ENCODE measurements around the gene ARHGEF1.

ARHGEF1 gene

DNA sequence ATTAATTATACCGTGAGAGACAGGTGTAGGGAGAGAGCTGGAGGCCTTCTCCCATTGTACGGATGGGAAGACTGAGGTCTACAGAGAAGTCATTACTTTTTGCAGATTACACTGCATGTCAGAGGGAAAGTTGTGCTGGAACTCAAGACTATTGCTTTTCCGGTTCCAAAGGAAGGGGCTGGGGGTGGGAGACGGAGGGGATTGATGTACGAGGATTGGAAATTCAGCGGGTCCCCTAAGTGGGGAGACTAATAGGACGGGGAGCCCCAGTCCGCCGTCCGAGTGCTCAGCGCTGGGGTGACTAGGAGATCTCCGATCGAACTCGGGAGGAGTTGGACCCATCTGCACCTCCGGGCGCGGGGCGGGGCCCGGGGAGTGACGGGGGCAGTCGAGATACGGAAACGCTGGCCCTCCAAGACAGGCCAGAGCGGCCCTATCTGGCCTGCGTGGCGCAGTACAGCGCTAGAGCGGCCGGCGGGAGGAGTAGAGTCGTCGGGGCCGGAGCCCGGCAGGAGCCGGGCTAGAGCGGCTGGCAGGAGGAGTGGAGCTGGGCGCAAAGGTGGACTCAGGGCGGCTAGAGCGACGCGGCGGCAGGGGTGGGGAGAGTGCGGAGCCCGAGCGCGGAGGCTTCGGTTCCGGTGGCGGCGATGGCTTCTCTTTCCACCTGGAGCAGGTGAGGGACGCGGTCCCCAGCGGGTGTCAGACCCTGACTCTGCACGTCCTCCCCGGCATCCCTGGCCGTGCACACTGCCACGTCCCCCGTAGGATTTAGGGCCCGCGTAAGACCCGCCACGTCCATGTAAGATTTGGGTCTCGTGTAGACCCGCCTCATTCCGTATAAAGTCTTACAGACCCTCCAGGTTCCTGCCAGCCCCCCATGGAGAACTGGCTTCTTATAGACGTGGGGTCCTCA, 1.1 kb downstream of the ARHGEF1 start:
- DNase-seq, result peak; percentile 84

DNA sequence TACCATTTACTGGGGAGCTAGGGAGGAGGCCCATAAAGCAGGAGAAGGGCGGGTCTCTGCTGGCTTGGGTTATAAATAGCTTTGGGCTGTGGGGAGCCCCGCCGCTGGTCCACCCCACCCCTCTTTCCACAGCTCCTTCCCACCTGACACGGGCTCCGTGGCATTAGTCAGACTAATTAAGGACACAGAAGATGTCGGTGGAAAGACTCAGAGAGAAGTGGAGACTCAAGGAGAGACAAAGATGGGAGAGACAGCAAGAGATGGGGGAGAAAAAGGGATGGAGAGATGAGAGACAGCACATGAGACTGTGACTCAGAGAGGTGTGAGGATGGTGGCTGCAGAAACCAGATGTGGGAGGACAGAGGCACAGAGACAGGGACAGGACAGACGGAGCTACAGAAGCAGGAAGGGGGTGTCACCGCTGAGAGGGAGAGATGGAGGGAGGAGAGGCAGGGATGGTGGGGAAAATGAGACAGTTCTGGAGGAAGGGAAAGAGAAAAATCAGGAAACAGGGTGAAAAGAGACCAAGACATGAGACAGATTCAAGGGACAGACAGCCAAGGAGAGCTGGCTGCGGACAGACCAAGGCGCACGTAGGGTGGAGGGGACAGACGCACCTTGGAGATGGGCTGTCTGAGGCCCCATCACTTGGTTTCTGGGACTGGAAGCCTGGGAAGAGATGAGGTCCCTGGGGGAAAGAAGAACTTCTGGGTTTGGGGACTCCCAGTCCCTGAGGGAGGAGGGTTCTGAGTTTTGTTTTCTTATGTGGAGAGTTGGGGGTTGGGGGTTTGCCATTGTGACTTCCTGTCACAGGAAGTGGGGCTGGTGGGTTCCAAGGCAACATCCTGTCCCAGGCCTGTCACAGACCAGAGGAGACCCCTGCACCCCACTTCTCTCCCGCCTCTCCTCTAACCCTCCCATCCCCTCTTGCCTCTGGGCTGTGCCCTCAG, 4.1 kb downstream of the ARHGEF1 start:
- no peak for DNase-seq

DNA sequence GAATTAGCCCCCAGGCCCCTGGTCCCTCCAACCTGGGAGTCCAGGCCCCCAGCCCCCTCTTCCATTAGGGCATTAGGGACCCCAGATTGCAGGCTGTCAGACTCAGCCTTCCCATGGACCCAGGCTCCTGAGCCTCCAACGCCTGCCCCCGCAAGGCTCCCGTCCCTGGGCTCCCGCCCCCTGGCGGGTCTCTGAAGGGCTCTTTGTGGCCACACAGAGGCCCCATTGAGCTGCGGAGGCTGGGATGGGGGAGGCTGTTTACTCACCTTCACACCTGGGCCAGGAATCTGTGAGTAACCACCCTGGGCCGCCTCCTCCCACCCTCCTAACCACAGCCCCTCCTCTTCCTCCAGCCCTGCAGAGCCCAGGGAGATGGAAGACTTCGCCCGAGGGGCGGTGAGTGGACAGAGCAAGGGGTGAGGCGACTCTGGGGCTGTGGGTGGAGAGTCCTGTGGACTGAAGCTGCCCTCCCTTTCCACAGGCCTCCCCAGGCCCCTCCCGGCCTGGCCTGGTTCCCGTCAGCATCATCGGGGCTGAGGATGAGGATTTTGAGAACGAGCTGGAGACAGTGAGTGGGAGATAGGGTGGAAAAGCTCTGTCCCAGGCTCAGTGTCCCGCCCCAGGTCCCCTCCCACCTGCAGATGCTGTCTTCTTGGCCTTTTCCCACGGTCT, 4.9 kb downstream of the ARHGEF1 start:
- DNase-seq, result peak; percentile 10

DNA sequence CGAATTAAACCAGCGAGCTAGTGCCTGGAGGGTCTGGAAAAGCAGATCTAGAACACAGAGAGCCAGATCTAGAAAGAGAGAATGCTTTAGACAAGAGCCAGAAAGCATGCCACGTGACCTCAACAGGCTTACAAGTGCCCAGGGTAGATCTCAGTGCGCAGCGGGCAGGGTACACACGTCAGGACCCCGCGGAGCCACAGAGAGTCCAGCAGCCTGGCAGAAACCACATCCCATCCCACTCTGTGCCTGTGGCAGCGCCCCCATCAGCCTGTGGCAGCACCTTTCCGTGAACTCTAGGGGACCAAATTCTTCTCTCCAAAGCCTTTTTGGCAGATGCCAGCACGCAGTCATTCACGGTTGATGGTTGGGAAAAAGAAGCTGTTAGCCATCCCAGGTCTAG, 5.9 kb downstream of the ARHGEF1 start:
- DNase-seq, result no peak

DNA sequence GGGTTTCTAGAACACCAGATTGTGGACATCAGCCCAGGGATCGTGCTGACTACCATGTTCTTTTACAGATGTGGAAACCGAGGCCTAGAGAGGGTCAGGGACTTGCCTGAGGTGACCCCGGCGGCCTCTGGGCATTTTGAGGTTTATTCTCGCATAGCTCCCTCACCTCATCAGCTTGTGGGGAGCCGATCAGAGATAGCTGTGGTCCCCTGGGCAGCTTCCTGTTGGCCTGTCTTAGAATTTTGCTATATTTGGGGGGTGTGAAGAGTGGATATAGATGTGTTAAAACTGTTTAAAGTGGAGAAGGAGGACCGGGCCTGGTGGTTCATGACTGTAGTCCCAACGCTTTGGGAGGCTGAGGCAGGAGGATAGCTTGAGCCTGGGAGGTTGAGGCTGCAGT, 6.9 kb downstream of the ARHGEF1 start:
- DNase-seq, result no peak

DNA sequence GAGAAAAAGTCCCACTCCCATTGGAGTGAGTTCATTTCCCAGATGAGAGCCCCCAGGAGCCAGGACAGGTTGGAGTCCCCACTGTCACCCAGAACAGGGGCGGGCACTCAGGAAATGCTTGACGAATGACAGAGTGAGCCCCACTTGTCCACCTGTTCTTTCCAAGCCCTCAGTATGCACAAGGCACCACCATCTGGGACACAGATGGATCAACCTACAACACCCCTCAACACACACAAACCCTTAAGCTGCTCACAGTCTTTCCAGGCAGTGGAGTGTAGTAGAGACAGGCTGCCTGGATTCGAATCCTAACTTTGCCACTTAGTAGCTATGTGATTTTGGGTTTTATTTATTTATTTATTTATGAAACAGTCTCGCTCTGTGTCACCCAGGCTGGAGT, 8.0 kb downstream of the ARHGEF1 start:
- no peak for DNase-seq

DNA sequence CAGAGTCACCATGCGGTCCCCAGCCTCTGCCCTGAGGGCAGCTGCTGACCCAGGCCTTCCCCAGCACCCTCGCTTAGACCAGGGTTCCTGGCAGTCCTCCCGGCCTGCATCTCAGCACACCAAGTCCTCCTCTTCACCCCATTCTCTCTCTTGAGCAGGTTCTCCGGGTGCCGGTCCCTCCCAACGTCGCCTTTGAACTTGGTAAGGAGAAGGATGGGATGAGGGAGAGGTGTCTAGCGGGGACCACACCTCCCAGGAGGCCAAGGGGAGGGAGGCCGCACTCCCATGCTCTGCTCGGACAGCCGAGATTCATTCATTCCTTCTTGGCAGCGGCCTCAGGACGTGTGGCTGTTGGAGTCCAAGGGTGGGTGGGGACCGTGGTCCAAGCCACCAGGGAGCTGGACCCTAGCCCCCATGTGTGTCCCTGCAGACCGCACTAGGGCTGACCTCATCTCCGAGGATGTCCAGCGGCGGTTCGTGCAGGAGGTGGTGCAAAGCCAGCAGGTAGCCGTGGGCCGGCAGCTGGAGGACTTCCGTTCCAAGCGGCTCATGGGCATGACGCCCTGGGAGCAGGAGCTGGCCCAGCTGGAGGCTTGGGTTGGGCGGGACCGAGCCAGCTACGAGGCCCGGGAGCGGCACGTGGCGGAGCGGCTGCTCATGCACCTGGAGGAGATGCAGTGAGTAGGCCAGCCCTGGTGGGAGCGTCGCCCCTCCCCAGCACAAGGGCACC, 9.4 kb downstream of the ARHGEF1 start:
- DNase-seq, result no peak

DNA sequence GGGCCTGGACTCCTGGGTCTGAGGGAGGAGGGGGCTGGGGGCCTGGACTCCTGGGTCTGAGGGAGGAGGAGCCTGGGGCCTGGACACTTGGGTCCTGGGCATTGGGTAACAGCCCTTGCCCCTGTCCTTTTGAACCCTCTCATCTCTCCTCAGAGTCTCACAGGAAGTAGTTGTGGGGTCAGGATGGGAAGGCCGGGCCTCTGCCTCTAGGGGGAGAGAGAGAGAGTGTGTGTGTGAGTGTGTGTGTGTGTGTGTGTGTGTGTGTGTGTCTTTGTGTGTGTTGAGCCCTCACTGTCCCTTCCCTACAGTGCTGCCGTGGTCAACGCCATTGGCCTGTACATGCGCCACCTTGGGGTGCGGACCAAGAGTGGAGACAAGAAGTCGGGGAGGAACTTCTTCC, 10.9 kb downstream of the ARHGEF1 start:
- no peak for DNase-seq

DNA sequence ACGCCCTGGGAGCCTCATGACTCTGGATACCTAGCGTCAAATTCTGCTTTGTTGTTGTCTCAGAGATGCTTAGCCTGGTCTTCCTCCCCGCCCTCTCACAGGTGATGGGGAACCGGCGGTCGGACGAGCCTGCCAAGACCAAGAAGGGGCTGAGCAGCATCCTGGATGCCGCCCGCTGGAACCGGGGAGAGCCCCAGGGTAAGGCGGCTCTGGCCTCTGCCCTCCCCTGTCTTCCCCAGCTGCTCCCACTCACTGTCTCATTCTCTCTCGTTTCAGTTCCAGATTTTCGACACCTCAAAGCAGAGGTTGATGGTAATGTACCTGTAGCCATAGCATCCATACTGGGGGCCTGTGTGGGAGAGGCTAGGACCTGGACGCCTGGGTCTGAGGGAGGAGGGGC, 11.4 kb downstream of the ARHGEF1 start:
- no peak for DNase-seq

DNA sequence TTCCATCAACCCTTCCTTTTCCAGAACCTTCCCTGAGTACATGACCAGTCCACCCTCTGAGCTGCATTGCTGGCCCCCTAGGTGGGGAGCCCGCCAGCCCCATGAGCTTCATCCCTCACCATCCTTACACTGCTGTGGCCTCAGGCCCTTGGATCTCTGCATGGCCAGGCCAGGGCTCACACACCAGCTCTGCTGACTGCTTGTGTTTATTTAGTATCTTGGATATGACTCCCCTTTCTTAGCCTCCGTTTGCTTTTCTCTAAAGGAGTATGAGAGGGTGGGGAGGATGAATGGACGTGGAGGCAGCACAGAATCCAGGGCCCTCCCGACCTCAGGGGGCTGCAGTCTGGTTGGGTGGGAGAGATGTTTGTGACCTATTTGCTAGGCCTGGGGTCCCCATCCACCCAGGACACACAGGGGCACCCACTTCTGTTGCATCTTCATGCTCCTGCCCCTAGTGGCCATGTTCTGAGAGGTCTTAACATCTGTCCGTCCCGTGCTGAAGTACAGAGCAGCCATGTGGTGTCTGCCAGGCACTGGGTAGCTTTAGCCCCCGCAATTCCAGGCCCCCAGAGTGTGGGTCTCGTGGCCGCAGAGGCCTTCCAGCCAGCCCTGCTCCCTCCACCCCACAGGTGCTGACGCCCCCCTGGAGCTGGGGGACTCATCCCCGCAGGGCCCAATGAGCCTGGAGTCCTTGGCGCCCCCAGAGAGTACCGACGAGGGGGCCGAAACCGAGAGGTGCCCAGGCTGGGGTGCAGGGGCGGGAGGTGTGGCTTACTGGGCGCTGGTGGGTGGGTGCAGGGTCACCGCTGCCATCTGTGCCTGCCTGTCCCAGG, 13.0 kb downstream of the ARHGEF1 start:
- no peak for DNase-seq

DNA sequence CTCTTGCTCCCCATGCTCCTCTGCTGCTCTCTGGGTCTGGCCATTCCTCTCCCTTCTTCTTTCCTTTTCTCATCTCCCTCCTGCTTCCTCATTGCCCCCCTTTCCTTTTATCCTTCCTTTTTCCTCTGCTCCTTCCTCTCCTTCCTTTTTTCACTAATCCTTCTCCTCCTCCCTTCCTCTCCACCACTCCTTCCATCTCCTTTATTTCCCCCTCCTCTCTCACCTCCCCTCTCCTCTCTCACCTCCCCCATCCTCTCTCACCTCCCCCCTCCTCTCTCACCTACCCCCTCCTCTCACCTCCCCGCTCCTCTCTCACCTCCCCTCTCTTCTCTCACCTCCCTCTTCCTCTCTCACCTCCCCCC, 13.6 kb downstream of the ARHGEF1 start:
- DNase-seq, result no peak

DNA sequence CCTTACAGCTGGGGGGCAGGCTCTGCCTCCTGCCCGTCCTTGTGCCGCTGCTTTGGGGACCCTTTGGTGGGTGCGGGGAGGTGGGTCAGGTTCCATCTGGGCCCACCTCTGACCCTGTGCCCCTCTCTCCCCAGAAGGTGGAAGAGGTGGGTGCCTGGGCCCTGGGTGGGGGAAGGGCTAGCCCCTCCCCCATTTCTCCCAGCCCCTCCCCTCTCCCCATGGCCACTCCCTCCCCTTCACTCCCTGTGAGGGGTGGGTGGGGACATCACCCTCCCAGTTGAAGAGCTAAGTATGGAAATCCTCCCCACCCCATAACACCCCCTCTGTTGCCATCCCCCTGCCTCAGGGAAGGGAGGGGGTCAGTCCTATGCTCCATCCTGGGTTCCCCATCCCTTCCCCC, 14.2 kb downstream of the ARHGEF1 start:
- DNase-seq, result no peak

DNA sequence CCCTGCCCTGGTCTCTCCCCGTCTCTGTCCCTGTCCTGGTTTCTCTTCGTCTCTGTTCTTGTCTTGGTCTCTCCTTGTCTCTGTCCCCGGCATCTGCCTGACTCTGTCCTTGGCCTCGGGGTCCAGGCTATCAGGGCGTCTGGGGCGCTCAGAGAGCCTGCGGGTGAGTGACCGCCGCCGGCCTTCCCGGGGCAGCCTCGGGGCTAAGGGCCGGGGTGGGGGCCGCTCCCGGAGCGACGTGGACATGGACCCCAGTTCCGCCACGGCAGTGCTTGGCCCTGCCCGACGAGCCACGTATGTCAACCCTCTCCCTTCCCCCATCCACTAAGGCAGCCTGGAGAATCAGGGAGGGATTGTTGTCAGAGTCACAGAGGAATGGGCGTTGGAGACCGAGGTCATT, 14.8 kb downstream of the ARHGEF1 start:
- no peak for DNase-seq

DNA sequence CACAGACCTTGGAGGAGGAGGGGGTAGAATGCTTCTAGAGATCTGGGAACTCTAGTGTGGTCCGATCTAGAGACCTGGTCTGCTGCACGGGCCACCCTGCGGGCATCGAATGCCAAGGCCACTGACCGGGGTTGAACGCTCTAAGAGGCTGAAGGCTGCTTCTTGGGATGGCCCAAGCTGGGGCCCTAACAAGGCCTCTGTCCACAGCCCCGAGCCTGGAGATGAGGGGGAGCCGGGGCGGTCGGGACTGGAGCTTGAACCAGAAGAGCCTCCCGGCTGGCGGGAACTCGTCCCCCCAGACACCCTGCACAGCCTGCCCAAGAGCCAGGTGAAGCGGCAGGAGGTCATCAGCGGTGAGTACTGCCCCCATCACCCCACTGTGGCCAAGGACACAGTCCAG, 15.3 kb downstream of the ARHGEF1 start:
- no peak for DNase-seq

DNA sequence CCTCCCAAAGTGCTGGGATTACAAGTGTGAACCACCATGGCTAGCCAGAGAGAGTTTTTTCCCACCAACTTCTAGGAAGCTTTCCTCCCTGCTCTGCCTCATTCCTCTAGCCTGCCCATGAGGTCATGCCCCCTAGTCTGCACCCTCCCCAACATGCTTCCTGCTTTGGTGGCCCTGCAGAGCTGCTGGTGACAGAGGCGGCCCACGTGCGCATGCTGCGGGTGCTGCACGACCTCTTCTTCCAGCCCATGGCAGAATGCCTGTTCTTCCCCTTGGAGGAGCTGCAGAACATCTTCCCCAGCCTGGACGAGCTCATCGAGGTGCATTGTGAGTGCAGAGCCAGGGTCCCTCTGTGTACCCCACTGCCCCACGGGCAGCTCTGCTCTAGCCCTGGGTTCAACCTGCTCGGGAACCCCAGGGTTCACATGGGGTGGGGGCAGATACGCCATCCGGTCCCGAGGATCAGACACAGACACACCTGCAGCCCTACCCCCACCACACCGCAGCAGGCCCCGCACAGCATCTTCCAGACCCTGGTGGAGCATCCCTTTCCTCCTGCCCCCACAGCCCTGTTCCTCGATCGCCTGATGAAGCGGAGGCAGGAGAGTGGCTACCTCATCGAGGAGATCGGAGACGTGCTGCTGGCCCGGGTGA, 18.9 kb downstream of the ARHGEF1 start:
- no peak for DNase-seq

DNA sequence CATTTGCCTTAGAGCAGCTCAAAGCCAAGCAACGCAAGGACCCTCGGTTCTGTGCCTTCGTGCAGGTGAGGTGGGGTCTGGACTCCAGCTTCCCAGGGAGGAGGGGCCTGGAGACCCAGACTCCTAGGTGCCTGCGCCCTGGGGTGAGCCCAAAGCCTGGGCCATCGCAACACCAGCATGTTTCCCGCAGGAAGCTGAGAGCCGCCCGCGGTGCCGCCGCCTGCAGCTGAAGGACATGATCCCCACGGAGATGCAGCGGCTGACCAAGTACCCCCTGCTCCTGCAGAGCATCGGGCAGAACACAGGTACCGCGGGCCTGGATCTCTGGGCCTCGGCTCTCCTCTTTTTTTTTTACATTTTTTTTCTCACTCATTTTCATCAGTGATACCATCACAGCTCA, 19.6 kb downstream of the ARHGEF1 start:
- DNase-seq, result no peak

DNA sequence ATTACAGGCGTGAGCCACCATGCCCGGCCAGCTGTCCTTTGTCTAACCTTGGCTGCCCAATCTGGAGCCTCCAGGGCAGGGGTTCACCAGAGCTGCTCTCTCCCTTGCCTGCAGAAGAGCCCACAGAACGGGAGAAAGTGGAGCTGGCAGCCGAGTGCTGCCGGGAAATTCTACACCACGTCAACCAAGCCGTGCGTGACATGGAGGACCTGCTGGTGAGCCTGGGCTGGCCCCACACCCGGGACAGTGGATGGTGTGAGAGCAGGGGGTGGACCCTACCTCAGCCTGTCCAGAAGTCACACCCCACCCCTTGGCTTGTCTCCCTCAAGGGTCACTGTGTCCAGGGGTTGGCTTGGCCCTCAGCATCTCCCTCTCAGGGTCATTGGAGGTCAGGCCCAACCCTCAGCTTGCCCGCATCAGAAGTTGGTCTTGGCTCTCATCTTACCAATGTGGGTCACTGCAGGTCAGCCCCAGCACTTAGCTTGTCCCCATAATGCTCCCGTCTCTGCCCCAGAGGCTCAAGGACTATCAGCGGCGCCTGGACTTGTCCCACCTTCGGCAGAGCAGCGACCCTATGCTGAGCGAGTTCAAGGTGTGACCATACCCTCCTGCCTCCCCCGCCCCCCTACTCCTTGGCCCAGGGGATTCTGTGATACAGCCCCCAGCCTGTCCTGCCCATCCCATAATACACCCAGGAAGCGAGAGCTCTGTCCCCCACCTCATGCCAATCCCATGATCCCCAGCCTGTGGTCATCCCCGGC, 20.4 kb downstream of the ARHGEF1 start:
- DNase-seq, result no peak

DNA sequence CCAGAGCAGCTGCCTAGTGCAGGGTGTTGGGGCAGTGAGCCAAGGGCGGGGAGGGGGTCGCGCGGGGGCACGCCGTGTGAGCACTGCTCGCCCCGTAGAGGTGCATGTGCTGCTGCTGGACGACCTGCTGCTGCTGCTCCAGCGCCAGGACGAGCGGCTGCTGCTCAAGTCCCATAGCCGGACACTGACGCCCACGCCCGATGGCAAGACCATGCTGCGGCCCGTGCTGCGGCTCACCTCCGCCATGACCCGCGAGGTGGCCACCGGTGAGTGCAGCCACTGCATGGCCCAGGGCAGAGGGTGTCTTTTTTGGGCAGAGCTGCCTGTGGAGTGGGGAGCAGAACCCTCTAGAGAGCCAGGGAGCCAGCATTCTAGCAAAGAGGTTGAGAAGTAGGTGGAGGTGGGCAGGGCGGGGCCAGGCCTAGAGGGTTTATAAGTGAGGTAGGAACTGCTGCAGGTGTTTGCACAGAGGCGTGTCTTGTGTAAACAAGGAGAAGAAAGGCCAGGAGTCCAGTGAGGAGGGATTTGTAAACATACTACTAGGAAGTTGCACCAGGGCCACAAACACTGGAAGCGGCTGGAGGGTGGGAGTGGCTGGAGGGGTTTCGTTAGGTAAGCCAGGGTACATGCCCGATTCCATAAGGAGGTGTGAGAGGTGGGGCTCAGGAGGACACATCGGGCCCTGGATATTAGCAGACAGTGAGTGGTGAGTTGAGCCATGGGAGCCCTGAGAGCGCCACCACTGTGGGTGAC, 21.3 kb downstream of the ARHGEF1 start:
- DNase-seq, result peak; percentile 97

DNA sequence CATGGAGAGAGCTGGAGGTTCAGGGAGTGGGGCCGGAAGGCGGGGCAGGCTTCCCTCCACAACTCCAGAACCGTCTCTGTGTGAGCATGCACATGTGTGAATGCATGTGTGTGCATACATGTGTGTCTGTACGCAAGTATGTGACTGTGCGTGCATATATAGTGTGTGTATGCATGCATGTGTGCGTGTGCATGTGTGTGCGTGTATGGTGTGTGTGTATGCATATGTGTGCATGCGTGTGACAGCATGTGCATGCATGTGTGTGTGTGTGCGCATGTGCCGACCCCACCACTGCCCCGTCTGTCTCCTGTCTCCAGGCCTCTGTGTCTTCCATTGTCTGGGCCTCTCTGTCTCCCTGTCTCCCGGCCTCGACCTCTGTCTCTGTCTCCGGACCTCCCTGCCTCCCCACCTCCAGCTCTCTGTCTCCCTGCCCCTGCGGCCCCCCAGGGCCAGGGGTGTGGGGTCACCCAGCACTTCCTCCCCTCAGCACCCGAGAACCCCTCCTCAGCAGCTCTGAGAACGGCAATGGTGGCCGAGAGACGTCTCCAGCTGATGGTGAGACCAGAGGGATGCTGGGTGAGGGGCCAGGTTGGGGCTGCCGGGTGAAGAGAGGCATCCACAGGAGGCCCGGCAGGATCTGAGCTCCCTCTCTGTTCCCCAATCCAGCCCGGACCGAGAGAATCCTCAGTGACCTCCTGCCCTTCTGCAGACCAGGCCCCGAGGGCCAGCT, 22.5 kb downstream of the ARHGEF1 start:
- no peak for DNase-seq
